ENCODE data around the gene MSH3.

- TF ChIP-seq POLR2A (IDR thresholded peaks at IDR 0.05), result no peak
- TF ChIP-seq, protein P1, sequence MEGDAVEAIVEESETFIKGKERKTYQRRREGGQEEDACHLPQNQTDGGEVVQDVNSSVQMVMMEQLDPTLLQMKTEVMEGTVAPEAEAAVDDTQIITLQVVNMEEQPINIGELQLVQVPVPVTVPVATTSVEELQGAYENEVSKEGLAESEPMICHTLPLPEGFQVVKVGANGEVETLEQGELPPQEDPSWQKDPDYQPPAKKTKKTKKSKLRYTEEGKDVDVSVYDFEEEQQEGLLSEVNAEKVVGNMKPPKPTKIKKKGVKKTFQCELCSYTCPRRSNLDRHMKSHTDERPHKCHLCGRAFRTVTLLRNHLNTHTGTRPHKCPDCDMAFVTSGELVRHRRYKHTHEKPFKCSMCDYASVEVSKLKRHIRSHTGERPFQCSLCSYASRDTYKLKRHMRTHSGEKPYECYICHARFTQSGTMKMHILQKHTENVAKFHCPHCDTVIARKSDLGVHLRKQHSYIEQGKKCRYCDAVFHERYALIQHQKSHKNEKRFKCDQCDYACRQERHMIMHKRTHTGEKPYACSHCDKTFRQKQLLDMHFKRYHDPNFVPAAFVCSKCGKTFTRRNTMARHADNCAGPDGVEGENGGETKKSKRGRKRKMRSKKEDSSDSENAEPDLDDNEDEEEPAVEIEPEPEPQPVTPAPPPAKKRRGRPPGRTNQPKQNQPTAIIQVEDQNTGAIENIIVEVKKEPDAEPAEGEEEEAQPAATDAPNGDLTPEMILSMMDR (IDR thresholded peaks at IDR 0.05), result no peak
Observed at GRCh38 chr5:80703291-80703690, 48.8 kb downstream of the MSH3 start.

Data from body of pancreas (tissue), 4 donors.